Stomach (tissue), 4 donors: ENCODE data around the gene SSBP4.

Experiments
- CTCF ChIP-seq, 7 experiments: fragments of 450-650 bp in 4 of 7; fragments of 200-600 bp in 3 of 7; sonication (generic) in 3 of 7; IDR thresholded peaks; one replicate each; pipeline ENCODE4 v1.5.1; 2016 to 2019; ENCODE audit warnings: antibody characterized with exemption in 7 of 7, control low read depth in 2 of 7, mild to moderate bottlenecking in 1 of 7
- POLR2A ChIP-seq, 4 donors: fragments of 450-650 bp; IDR thresholded peaks; one replicate each; pipeline ENCODE4 v1.6.1; 2016; ENCODE audit warnings: antibody characterized with exemption in 4 of 4, control low read depth in 2 of 4, mild to moderate bottlenecking in 1 of 4, moderate library complexity in 1 of 4

- TF ChIP-seq CTCF (IDR thresholded peaks at IDR 0.05) (no peak), POLR2A (IDR thresholded peaks at IDR 0.05) (no peak)
Measured at GRCh38 chr19:18449552-18449951, 30.4 kb downstream of the SSBP4 start.
